Chondrocyte (in vitro differentiated cells): ENCODE data around the gene LIME1. TPM values are rescaled to one million over a fixed set of nuclear protein-coding genes. Genes with fewer than 3 reads are reported as not detected.
A peak's percentile ranks its signal among the peaks of the same experiment; 100 is the strongest.

Experiments
- DNase-seq: peaks from one replicate; pipeline ENCODE4 v3.0.0; 2021; ENCODE audit warnings: mixed read lengths, low spot score
- H3K27ac Mint-ChIP-seq: one replicate; pipeline ENCODE4 v1.8.0; 2021; ENCODE audit warnings: mild to moderate bottlenecking, moderate library complexity, mixed read lengths; ENCODE audit not compliant: unreplicated experiment
- H3K27me3 Mint-ChIP-seq: 2 replicates; pipeline ENCODE4 v1.8.0; 2021; ENCODE audit warnings: low read depth, mixed read lengths
- H3K36me3 Mint-ChIP-seq: 2 replicates; pipeline ENCODE4 v1.8.0; 2021; ENCODE audit warnings: low read depth, mixed read lengths
- H3K4me1 Mint-ChIP-seq: 2 replicates; pipeline ENCODE4 v1.8.0; 2021; ENCODE audit warnings: low read depth, mild to moderate bottlenecking, mixed read lengths
- H3K4me3 Mint-ChIP-seq: one replicate; pipeline ENCODE4 v1.8.0; 2021; ENCODE audit warnings: mild to moderate bottlenecking, moderate library complexity, mixed read lengths; ENCODE audit not compliant: unreplicated experiment
- H3K9me3 Mint-ChIP-seq: 2 replicates; pipeline ENCODE4 v1.8.0; 2021; ENCODE audit warnings: low read depth, mixed read lengths
- CTCF ChIP-seq: fragments of 200-600 bp; sonication (generic); IDR thresholded peaks from 2 replicates; pipeline ENCODE4 v1.5.0; 2021; ENCODE audit warnings: antibody characterized with exemption, mild to moderate bottlenecking, moderate library complexity
- total RNA-seq: library from RNA; stranded (reverse); gene quantifications from 3 replicates; pipeline ENCODE4 v1.2.1, GENCODE V29; 2021

The LIME1 gene
- total RNA-seq, 1 donor from 2014 or later: 6.8 TPM

- DNase-seq: no peak
- no peaks in the 10 kb centered on the region for H3K27me3 Mint-ChIP-seq
- no peak for TF ChIP-seq CTCF
- peaks cover 31% of the 10 kb centered on the region for H3K4me1 Mint-ChIP-seq
- H3K9me3 Mint-ChIP-seq: no peaks in the 10 kb centered on the region
- no peak overlapping the region for H3K4me3 Mint-ChIP-seq
- peaks cover 5% of the 10 kb centered on the region for H3K36me3 Mint-ChIP-seq
- H3K27ac Mint-ChIP-seq: no peak overlapping the region
These were observed 40.2 kb upstream of the LIME1 start for GRCh38 chr20:63696306-63696627.

GRCh38 chr20:63696628-63697356, 39.7 kb upstream of the LIME1 start, which contains the start of gene TNFRSF6B:
Gene TNFRSF6B (plus strand): TSS chr20:63696652. CDS start chr20:63696768, 116 bp downstream.
- H3K36me3 Mint-ChIP-seq: peaks cover 2% of the 10 kb centered on the region

GRCh38 chr20:63697357-63697867, 39.1 kb upstream of the LIME1 start:
- Mint-ChIP-seq H3K27me3 (no peaks in the 10 kb centered on the region), H3K4me1 (peaks cover 31% of the 10 kb centered on the region), H3K9me3 (no peaks in the 10 kb centered on the region), H3K4me3 (no peak overlapping the region), H3K36me3 (peaks cover 2% of the 10 kb centered on the region), H3K27ac (no peak overlapping the region)
- no peak for TF ChIP-seq CTCF
- DNase-seq: no peak

More at GRCh38 chr20:63696628-63697356, 39.7 kb upstream of the LIME1 start, which contains the start of gene TNFRSF6B:
- Mint-ChIP-seq H3K27ac (no peak within 1 kb of the TSS), H3K9me3 (no peaks in the 10 kb centered on the region), H3K4me3 (no peak within 1 kb of the TSS), H3K27me3 (no peaks in the 10 kb centered on the region), H3K4me1 (peaks cover 31% of the 10 kb centered on the region)
- TF ChIP-seq CTCF: no peak
- no peak for DNase-seq

DNA sequence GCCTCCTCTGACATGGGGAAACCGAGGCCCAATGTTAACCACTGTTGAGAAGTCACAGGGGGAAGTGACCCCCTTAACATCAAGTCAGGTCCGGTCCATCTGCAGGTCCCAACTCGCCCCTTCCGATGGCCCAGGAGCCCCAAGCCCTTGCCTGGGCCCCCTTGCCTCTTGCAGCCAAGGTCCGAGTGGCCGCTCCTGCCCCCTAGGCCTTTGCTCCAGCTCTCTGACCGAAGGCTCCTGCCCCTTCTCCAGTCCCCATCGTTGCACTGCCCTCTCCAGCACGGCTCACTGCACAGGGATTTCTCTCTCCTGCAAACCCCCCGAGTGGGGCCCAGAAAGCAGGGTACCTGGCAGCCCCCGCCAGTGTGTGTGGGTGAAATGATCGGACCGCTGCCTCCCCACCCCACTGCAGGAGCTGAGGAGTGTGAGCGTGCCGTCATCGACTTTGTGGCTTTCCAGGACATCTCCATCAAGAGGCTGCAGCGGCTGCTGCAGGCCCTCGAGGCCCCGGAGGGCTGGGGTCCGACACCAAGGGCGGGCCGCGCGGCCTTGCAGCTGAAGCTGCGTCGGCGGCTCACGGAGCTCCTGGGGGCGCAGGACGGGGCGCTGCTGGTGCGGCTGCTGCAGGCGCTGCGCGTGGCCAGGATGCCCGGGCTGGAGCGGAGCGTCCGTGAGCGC, 38.5 kb upstream of the LIME1 start:
- no peak for TF ChIP-seq CTCF
- peaks cover 28% of the 10 kb centered on the region for H3K4me1 Mint-ChIP-seq
- H3K27me3 Mint-ChIP-seq: no peaks in the 10 kb centered on the region
- peaks cover 2% of the 10 kb centered on the region for H3K36me3 Mint-ChIP-seq
- H3K9me3 Mint-ChIP-seq: no peaks in the 10 kb centered on the region
- no peak overlapping the region for H3K4me3 Mint-ChIP-seq
- DNase-seq: peak; percentile 68
- H3K27ac Mint-ChIP-seq: no peak overlapping the region

DNA sequence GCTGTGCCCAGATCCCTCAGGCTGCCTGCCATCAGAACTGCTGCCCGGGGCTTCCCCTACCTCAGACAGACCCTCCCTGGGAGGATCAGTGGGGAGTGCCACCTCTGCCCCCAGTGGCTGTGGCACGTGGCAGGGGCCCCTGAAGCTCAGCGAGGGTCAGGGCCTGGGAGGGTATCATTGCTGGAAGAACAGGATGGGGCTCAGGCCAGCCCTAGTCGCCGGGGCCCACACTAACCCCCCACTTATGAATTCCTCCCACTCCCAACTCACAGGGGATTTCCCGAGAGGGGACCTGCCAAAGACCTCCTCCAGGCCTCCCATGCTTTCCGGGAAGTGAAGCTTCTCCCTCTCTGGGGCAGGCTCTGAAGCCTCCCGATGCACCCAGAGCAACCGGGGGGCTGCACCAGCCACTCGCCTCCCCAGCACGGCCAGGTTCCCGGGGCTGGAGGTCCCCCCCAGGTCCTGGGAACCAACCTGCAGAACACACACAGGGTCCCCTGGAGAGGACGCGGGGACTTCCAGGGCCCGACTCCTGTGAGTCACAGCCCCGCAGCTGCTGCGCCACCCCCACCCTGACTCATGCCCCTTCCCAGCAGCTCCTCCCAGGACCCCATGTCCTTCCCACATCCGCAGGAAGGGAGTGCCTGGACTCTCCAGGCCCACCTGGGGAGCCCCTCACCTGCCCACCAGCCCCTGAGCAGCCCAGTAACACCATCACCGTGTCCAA, 37.6 kb upstream of the LIME1 start:
- H3K27ac Mint-ChIP-seq: peak overlapping the region; percentile 87
- no peaks in the 10 kb centered on the region for H3K9me3 Mint-ChIP-seq
- H3K4me3 Mint-ChIP-seq: no peak overlapping the region
- H3K4me1 Mint-ChIP-seq: peaks cover 28% of the 10 kb centered on the region
- no peaks in the 10 kb centered on the region for H3K36me3 Mint-ChIP-seq
- peak; percentile 88 for DNase-seq
- no peak for TF ChIP-seq CTCF
- H3K27me3 Mint-ChIP-seq: no peaks in the 10 kb centered on the region
